GM13976 (cell line): ENCODE measurements around the gene MYL3.
"Not testable (repeated sequence)": the region's sequence is repeated elsewhere in the genome, so short reads cannot be mapped to it uniquely, and the experiment has no call there.

Source experiments
- DNase-seq: peaks from one replicate; pipeline ENCODE4 v3.0.0; 2012; ENCODE audit warnings: low spot score
- in situ Hi-C: fragments of 300-500 bp; cut with MboI; formaldehyde crosslinking; loops from one replicate; pipeline ENCODE4 v1.12.0; 2022; ENCODE audit warnings: low sequenced_read_pairs, mixed read lengths, inconsistent platforms; ENCODE audit not compliant: unreplicated experiment
- TF ChIP-seq, protein P1 (sequence below): IDR thresholded peaks from 2 replicates; pipeline ENCODE4 v1.5.1; 2012; ENCODE audit warnings: borderline replicate concordance, mild to moderate bottlenecking; ENCODE audit not compliant: insufficient read depth; ENCODE audit errors: extremely low read depth, missing control alignments, control extremely low read depth

The MYL3 gene

DNA sequence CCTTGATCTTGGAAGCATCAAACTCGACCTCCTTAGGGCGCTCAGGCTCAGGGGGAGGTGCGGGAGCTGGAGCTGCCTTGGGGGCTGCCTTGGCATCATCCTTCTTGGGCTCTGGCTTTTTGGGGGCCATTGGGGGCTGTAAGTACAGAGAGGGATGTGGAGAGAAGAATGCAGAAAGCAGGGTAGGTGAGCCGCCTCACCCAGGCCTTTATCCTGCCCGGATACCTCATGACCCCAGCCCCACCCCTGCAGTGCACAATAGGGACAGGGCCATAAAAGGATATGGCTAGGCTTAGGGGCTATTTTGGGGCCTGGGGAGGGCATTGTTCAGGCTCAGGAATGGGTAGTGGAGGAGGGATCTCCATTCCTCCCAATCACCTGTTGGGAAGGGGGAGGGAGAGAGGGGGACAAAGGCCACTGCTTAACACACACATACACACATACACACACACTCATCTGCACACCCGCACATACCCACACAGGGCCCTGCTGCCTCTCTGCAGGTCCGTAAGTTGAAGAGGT lies at the start of gene MYL3:
MYL3 (minus strand) TSS at position 184 of the 522 bp plus-strand sequence; CDS start at position 130, 54 bp downstream.
- DNase-seq: no peak
- in situ Hi-C loops: no loop called here
- TF ChIP-seq, protein P1, sequence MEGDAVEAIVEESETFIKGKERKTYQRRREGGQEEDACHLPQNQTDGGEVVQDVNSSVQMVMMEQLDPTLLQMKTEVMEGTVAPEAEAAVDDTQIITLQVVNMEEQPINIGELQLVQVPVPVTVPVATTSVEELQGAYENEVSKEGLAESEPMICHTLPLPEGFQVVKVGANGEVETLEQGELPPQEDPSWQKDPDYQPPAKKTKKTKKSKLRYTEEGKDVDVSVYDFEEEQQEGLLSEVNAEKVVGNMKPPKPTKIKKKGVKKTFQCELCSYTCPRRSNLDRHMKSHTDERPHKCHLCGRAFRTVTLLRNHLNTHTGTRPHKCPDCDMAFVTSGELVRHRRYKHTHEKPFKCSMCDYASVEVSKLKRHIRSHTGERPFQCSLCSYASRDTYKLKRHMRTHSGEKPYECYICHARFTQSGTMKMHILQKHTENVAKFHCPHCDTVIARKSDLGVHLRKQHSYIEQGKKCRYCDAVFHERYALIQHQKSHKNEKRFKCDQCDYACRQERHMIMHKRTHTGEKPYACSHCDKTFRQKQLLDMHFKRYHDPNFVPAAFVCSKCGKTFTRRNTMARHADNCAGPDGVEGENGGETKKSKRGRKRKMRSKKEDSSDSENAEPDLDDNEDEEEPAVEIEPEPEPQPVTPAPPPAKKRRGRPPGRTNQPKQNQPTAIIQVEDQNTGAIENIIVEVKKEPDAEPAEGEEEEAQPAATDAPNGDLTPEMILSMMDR: no peak

DNA sequence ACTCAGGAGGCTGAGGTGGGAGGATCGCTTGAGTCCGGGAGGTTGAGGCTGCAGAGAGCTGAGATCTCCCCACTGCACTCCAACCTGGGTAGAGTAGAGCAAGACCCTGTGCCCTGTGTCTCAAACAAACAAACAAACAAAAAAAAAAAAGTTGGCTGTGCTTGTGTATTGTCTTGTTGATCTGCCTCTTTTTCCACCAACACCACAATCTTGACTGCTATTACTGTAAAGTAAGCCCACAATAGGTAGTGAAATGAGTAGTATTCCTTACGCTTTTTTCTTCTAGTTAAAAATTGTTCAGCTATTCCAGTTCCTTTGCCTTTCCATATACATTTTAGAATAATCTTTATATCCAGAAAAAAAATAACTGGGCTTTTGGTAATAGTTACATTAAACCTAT lies 49.7 kb upstream of the MYL3 start:
- in situ Hi-C loops: loop anchor here (25.0 kb wide), 1 partner anchor 449 kb away; no protein-coding TSS in a partner anchor
- TF ChIP-seq, protein P1: no peak

DNA sequence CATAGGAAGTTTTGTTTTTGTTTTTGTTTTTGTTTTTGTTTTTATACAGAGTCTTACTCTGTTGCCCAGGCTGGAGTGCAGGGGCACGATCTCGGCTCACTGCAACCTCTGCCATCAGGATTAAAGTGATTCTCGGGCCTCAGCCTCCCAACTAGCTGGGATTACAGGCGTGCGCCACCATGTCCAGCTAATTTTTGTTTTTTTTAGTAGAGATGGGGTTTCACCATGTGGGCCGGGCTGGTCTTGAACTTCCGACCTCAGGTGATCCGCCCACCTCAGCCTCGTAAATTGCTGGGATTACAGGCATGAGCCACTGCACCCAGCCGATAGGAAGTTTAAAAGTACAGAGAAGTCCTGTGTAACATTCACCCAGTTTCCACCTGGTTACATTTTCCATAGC lies 47.7 kb upstream of the MYL3 start:
- DNase-seq: not testable (repeated sequence)
- in situ Hi-C loops: loop anchor here (25.0 kb wide), 1 partner anchor 451 kb away; no protein-coding TSS in a partner anchor

More for the DNA sequence above, 49.7 kb upstream of the MYL3 start:
- DNase-seq: no peak

DNA sequence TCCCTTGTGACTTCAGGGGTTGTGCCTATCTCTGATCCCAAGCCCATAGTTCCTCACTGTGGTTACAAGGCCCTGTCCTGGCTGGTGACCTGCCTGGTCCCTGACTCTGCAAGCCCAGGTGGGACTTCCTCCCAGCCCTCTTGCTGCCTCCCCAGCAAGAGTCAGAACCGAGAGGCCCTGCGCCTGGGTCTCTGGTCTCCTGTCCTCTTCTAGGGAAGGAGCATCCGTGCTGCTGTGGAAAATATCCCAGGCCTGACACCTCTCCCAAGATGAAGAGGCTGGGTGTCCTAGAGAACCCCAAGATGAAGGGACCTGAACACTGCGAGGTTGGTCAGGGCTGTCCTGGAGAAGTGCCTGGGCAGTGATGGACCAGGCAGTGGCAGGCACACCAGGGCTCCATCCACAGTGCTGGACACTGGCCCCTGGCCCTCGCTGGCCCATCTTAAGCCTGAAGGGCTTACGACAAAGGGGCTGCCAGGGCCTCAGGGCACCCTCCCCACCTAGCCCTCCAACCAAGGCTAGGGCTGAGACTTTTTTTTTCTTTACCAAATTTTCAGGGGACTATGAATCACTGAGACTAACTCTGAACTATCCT lies 47.0 kb upstream of the MYL3 start:
- in situ Hi-C loops: loop anchor here (25.0 kb wide), 1 partner anchor 452 kb away; no protein-coding TSS in a partner anchor
- DNase-seq: no peak
- TF ChIP-seq, protein P1: no peak

DNA sequence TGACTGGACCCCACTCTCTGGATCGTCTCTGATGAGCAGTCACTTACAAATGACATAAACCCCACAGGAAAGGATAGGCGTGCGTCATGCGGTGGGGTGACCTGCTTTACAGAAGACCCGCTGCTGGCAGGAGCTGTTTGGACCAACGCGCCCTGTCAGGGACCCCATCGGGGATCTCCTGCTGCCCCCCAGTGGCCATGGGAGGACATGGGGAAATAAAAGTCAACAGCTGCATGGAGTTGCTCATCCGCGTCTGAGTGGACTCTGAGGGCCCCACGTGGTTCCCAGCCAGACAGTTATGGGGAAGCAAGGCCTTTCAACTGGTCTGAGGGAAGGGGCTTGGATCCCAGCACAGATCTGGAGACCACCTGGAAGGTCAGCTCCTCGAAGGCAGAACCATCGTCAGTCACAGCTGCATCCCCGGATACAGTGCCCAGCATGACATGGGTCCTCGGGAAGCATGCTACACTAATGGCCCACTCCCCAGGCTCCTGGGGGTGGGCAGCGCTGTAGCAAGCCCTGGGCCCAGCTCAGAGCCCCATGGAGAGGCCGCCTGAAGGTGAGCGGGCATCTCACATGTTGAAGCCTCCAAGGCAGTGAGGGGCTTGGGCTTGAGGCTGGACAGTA lies 46.4 kb upstream of the MYL3 start:
- in situ Hi-C loops: loop anchor here (25.0 kb wide), 1 partner anchor 453 kb away; no protein-coding TSS in a partner anchor
- DNase-seq: peak; percentile 94
- TF ChIP-seq, protein P1: peak; percentile 85

DNA sequence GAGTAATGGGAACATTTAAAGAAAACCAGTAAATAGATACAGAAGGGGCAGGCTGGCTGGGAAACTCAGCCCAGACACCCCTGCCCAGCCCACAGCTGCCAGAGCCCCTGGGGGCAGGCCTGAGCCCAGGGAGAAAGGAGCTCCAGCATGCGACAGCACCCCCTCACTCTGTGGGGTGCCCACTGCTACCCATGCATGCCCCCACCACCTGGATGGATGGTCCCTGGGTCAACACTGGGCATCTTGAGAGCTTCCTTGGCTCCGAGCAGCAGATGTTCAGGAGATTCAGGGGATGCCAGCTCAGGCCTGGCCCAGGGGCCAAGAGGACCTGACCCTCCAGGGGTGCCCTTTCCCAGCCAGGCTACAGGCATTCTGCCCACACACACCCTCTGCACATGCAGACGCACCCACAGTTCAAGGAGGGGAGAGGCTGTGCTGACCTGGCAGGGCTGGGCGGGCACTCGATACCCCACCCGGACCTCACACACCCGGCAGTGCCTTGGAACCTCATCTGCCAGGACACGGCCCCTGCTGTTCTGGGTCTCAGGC lies 45.8 kb upstream of the MYL3 start:
- in situ Hi-C loops: loop anchor here (25.0 kb wide), 1 partner anchor 453 kb away; no protein-coding TSS in a partner anchor

More for the DNA sequence above, 45.8 kb upstream of the MYL3 start:
- DNase-seq: no peak
- TF ChIP-seq, protein P1: no peak
